Activated naive CD4-positive, alpha-beta T cell treated with anti-CD3 and anti-CD28 coated beads, Interleukin-2, amount 10 ng/mL, durations not matched to agents 7 days and 5 days (primary cell): ENCODE data around the gene SMCHD1.
"Not testable (repeated sequence)": the region's sequence is repeated elsewhere in the genome, so short reads cannot be mapped to it uniquely, and the experiment has no call there.

Source experiments
- CTCF ChIA-PET: fragments of 350-600 bp; sonication (Branson Sonifier 250); formaldehyde crosslinking; loops from one replicate; lab custom pipeline; 2021; ENCODE audit warnings: antibody characterized with exemption; lab: Charles Lee
- DNase-seq: peaks from one replicate; pipeline ENCODE4 v3.0.0-alpha.2; 2020
- H3K27ac Mint-ChIP-seq: one replicate; pipeline ENCODE4 v1.8.0; 2021; ENCODE audit warnings: mild to moderate bottlenecking, moderate library complexity, mixed read lengths
- H3K27me3 Mint-ChIP-seq: one replicate; pipeline ENCODE4 v1.8.0; 2021; ENCODE audit warnings: mild to moderate bottlenecking, mixed read lengths
- H3K36me3 Mint-ChIP-seq: one replicate; pipeline ENCODE4 v1.8.0; 2021; ENCODE audit warnings: mixed read lengths
- H3K4me1 Mint-ChIP-seq: one replicate; pipeline ENCODE4 v1.8.0; 2021; ENCODE audit warnings: mixed read lengths
- H3K4me3 Mint-ChIP-seq: one replicate; pipeline ENCODE4 v1.8.0; 2021; ENCODE audit warnings: mild to moderate bottlenecking, moderate library complexity, mixed read lengths
- H3K9me3 Mint-ChIP-seq: one replicate; pipeline ENCODE4 v1.8.0; 2021; ENCODE audit warnings: mixed read lengths

Gene SMCHD1

DNA sequence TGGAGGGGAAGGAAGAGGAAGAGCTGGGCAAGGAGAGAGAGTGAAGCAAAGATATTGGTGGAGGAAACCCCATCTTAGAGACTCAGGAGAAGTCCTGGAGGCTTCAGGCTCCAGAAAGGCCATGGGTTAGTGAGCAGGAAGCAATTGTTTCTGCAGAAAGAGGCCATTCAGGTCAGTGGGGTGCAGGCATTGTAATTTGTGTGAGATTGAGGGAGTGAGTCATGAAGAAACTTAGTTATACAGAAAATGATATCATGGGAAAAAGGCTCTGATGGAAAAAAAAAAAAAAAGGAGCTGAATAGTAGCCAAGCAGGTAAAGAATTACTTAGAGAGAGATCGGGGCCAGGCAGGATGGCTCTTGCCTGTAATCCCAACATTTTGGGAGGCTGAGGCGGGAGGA, 195.3 kb downstream of the SMCHD1 start:
- CTCF ChIA-PET = no interaction called here
- Mint-ChIP-seq H3K4me3 (no peak overlapping the region), H3K36me3 (no peaks in the 10 kb centered on the region), H3K27ac (no peak overlapping the region), H3K27me3 (peaks cover 10% of the 10 kb centered on the region), H3K4me1 (peaks cover 21% of the 10 kb centered on the region), H3K9me3 (no peaks in the 10 kb centered on the region)
- no peak for DNase-seq

- Mint-ChIP-seq H3K4me3 (no peak overlapping the region), H3K4me1 (peaks cover 22% of the 10 kb centered on the region), H3K9me3 (no peaks in the 10 kb centered on the region), H3K27me3 (peaks cover 10% of the 10 kb centered on the region), H3K27ac (no peak overlapping the region), H3K36me3 (no peaks in the 10 kb centered on the region)
- CTCF ChIA-PET = no interaction called here
- DNase-seq = no peak
Observed at GRCh38 chr18:2851771-2852170, 196.2 kb downstream of the SMCHD1 start.

DNA sequence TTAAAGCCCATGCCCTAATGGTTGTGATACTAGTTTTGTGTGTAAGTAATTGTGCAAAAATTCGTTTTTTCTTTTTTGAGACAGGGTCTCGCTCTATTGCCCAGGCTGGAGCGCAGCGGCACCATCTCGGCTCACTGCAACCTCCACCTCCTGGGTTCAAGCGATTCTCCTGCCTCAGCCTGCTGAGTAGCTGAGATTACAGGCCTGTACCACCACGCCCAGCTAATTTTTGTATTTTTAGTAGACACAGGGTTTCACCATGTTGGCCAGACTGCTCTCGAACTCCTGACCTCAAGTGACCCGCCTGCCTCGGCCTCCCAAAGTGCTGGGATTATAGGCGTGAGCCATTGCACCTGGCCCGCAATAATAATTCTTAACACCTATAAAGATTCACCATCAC, 196.9 kb downstream of the SMCHD1 start:
- H3K27ac Mint-ChIP-seq, DNase-seq, H3K9me3 Mint-ChIP-seq, H3K4me3 Mint-ChIP-seq, CTCF ChIA-PET, H3K36me3 Mint-ChIP-seq: not testable (repeated sequence)
- Mint-ChIP-seq H3K27me3 (peaks cover 14% of the 10 kb centered on the region), H3K4me1 (peaks cover 24% of the 10 kb centered on the region)

DNA sequence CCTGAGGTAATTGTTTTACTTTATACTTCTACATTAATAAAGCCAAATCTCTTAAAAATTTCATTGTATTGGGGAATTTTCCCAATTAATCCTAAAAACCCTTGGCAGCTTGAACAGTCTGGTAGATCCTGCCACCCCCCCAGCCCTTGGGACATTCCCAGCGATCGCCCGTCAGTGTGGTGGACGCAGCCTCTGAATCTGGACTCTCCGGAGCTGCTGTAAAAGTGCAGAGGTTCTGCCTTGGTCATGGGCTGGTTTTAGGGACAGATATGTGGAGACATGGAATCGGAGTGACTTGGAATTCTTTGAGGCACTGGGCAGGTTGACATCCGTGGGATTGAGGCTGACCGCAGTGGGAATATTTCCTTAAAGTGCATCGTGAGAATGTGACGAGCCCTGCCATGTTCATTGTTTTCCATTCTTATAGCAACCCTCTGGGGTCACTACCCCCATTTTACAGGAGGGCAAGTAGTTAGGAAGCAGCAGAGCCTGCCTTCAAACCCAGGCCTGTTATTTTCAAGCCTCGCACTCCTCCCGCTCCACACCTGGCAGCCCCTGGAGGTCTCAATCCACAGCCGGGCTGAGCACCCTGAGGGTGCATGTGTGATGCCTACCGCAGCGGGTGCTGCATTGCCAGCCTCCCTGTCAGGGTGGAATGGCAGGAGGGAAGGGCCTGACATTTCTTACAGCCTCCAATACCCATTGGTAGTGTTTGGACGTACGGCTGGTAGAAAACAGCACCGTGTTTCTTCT, 197.8 kb downstream of the SMCHD1 start:
- CTCF ChIA-PET = no interaction called here
- peaks cover 19% of the 10 kb centered on the region for H3K27me3 Mint-ChIP-seq
- H3K36me3 Mint-ChIP-seq = no peaks in the 10 kb centered on the region
- peaks cover 17% of the 10 kb centered on the region for H3K4me1 Mint-ChIP-seq
- no peak for DNase-seq
- no peak overlapping the region for H3K4me3 Mint-ChIP-seq
- no peak overlapping the region for H3K27ac Mint-ChIP-seq
- H3K9me3 Mint-ChIP-seq = no peaks in the 10 kb centered on the region

- no peak for DNase-seq
- no peak overlapping the region for H3K27ac Mint-ChIP-seq
- H3K36me3 Mint-ChIP-seq = no peaks in the 10 kb centered on the region
- no peak overlapping the region for H3K4me3 Mint-ChIP-seq
- peaks cover 12% of the 10 kb centered on the region for H3K4me1 Mint-ChIP-seq
- no peaks in the 10 kb centered on the region for H3K9me3 Mint-ChIP-seq
- CTCF ChIA-PET = no interaction called here
- H3K27me3 Mint-ChIP-seq = peaks cover 20% of the 10 kb centered on the region
Observed at GRCh38 chr18:2853926-2854664, 198.6 kb downstream of the SMCHD1 start.
